ENCODE results near the gene FCN3. TPM values are rescaled to one million over a fixed set of nuclear protein-coding genes. Genes with fewer than 3 reads are reported as not detected.

FCN3 gene
- total RNA-seq, 4 donors from 2014 or later = 2.9 to 16.6 (median 10.5) TPM

DNA sequence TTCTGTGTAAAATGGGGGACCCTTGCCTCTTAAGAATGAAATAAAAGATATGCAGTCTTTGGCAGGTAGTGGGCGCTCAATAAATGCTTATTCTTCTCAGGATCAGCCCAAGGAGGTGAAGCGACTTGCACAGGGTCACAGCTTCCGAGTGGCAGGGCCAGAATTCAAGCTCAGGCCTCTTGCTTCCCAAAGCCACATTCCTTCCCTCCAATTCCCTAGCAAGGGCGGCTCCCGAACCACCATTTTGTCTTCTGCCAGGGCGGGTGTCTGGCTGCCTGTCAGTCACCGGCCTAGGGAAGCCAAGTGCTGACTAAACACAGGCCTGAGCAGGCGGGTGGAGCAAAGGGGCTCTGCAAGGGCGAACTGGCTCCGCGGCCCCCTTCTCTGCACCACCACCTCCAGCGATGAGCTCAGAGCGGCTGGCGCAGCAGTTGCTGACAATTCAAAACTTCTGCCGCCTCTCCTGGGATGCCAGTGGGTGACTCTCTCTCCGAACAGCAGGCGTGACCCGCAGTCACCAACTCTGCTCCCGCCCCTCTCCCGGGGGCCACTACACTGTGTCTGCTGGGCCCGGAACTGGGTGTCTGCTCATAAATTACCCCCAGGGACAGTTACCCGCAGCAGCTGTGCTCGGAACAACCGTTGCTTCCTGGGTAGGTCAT is 28.6 kb upstream of the FCN3 start:
- peaks cover 8 to 24% (median 21%) of the 10 kb centered on the region in 4 donors for H3K36me3 ChIP-seq
- H3K9me3 ChIP-seq = no peaks in the 10 kb centered on the region
- TF ChIP-seq POLR2A (IDR thresholded peaks at IDR 0.05; ENCODE audit: low read depth) (no peak), POLR2AphosphoS5 (IDR thresholded peaks at IDR 0.05) (peak; percentile 36 to 37), EP300 (IDR thresholded peaks at IDR 0.05) (no peak)
- TF ChIP-seq, protein P1, sequence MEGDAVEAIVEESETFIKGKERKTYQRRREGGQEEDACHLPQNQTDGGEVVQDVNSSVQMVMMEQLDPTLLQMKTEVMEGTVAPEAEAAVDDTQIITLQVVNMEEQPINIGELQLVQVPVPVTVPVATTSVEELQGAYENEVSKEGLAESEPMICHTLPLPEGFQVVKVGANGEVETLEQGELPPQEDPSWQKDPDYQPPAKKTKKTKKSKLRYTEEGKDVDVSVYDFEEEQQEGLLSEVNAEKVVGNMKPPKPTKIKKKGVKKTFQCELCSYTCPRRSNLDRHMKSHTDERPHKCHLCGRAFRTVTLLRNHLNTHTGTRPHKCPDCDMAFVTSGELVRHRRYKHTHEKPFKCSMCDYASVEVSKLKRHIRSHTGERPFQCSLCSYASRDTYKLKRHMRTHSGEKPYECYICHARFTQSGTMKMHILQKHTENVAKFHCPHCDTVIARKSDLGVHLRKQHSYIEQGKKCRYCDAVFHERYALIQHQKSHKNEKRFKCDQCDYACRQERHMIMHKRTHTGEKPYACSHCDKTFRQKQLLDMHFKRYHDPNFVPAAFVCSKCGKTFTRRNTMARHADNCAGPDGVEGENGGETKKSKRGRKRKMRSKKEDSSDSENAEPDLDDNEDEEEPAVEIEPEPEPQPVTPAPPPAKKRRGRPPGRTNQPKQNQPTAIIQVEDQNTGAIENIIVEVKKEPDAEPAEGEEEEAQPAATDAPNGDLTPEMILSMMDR (IDR thresholded peaks at IDR 0.05) = peak in 1 of 3 experiments; percentile 17
- intact Hi-C loops (cut with DNase I) = loop anchor here (5.0 kb wide), 1 partner anchor 204 kb away; no protein-coding TSS in a partner anchor
- peaks cover 78 to 88% (median 82%) of the 10 kb centered on the region in 4 donors for H3K4me1 ChIP-seq
- H3K27me3 ChIP-seq = no peaks in the 10 kb centered on the region
- H3K4me3 ChIP-seq = peak overlapping the region in 3 of 4 donors; percentile 7 to 41 (median 9)
- peak; percentile 95 for DNase-seq (ENCODE audit: extremely low spot score)
- peak overlapping the region; percentile 73 to 79 (median 76) for H3K27ac ChIP-seq (replicated peaks in 1 of 4)
- 27% methylated on average over 18 of the region's 24 CpGs for WGBS

DNA sequence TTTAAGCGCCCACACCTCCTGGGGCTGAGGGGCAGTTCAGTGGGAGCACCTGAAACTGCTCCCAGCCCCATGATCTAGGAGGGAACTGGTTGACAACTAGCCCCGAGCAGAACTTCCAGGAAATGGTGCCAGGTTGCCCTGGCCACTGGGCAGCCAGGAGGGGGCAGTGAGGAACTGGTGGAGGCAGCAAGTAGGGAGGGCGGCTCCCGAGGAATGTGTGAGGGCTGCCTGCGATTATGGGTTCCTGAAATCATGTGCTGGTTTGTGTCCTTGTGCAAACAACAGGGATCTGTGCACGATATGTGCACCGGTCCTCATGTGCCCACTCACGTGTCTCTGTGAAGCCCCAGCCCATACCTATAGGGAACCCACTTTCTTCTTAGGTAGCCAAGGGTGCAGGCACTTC is 27.7 kb upstream of the FCN3 start:
- H3K9me3 ChIP-seq = no peaks in the 10 kb centered on the region
- H3K27me3 ChIP-seq = no peaks in the 10 kb centered on the region
- DNase-seq (ENCODE audit: extremely low spot score) = peak; percentile 95
- peak overlapping the region; percentile 73 to 79 (median 76) for H3K27ac ChIP-seq (replicated peaks in 1 of 4)
- TF ChIP-seq, protein P1 (IDR thresholded peaks at IDR 0.05) = peak; percentile 71 to 82 (median 73)
- TF ChIP-seq EP300 (IDR thresholded peaks at IDR 0.05) = no peak
- TF ChIP-seq POLR2AphosphoS5 (IDR thresholded peaks at IDR 0.05) = peak; percentile 67 to 78
- TF ChIP-seq POLR2A (IDR thresholded peaks at IDR 0.05; ENCODE audit: low read depth) = no peak
- 29% methylated on average over 8 of the region's 8 CpGs for whole genome bisulfite sequencing
- H3K4me1 ChIP-seq = peaks cover 82 to 87% (median 84%) of the 10 kb centered on the region in 4 donors
- intact Hi-C loops (cut with DNase I) = loop anchor here (5.0 kb wide), 1 partner anchor 205 kb away; no protein-coding TSS in a partner anchor
- H3K4me3 ChIP-seq = no peak overlapping the region
- H3K36me3 ChIP-seq = peaks cover 0 to 15% (median 13%) of the 10 kb centered on the region in 4 donors

DNA sequence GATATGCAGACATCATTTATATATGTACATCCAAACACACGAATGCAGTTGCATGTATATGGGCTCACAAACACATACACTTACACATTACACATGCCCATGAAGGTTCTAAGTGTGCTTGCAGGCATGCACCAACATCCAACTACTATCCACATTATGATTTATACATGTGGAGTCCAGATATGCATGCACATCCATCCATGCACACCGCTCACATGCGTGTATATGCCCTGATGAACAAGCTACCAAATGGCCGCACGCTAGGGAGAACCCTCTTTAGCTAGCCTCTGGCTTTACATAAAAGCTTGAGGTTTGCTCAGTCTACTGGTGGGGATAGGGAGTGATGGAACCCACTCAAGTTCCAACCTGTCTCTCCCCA is 26.3 kb upstream of the FCN3 start:
- Histone ChIP-seq H3K36me3 (peaks cover 0 to 1% (median under 1%) of the 10 kb centered on the region in 4 donors), H3K27me3 (no peaks in the 10 kb centered on the region), H3K9me3 (no peaks in the 10 kb centered on the region), H3K4me3 (no peak overlapping the region), H3K4me1 (peaks cover 73 to 86% (median 81%) of the 10 kb centered on the region in 4 donors), H3K27ac (replicated peaks in 1 of 4) (no peak overlapping the region)
- 75% methylated on average over 1 of the region's 5 CpGs for WGBS
- no peak for DNase-seq (ENCODE audit: extremely low spot score)
- TF ChIP-seq POLR2AphosphoS5 (IDR thresholded peaks at IDR 0.05) = peak in 1 of 2 donors; percentile 41
- no peak for TF ChIP-seq POLR2A (IDR thresholded peaks at IDR 0.05; ENCODE audit: low read depth)
- intact Hi-C loops (cut with DNase I) = loop anchor here (5.0 kb wide), 1 partner anchor 206 kb away; no protein-coding TSS in a partner anchor

DNA sequence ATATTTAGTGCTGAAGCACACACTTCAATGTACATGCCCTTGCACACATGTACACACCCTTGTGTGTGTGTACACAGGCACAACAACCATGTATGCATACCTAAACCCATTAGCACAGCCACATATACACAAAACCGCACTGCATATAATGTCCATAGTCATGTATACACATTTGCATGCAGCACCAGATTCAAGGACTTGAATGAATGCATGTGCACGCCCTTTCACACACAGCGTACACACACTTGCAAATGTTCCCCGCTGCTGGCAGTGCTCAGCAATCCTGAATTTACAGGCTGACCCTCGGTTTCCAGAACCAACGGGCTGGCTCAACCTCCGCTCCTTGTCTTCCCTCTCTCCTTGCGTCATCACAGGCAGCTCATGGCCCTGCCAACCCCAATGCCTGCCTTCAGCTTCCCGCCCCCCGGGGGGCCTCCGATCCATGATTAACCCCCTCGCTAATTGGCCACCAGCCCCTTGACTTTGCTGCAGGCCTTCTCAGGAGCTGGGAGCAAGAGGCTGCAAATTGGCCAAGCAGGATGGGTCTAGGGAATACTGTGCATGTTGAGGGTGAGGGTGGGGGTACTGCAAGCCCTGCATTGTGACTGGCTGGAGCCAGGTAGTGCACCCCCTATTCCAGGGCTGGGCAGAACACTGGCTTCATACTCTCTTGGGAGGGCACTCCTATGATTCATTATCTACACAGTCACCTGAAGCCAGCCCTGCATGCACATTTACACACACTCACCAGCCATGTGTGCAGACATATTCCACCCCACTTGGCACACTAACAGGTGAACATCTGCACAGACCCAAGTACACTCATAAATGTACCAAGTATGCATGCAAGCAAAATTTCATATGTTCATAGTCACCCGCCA is 25.7 kb upstream of the FCN3 start:
- H3K9me3 ChIP-seq = no peaks in the 10 kb centered on the region
- H3K27me3 ChIP-seq = no peaks in the 10 kb centered on the region
- no peak overlapping the region for H3K4me3 ChIP-seq
- intact Hi-C loops (cut with DNase I) = loop anchor here (5.0 kb wide), 1 partner anchor 207 kb away; no protein-coding TSS in a partner anchor
- 42% methylated on average over 13 of the region's 13 CpGs for WGBS
- no peaks in the 10 kb centered on the region for H3K36me3 ChIP-seq
- H3K4me1 ChIP-seq = peaks cover 72 to 86% (median 79%) of the 10 kb centered on the region in 4 donors
- TF ChIP-seq POLR2AphosphoS5 (IDR thresholded peaks at IDR 0.05) = peak in 1 of 2 donors; percentile 68
- TF ChIP-seq, protein P1 (IDR thresholded peaks at IDR 0.05) = no peak
- no peak overlapping the region for H3K27ac ChIP-seq (replicated peaks in 1 of 4)
- no peak for DNase-seq (ENCODE audit: extremely low spot score)
